PC-3 (cell line): ENCODE measurements around the gene H2AZ1. TPM values are rescaled to one million over a fixed set of nuclear protein-coding genes. Genes with fewer than 3 reads are reported as not detected.
"Not testable (repeated sequence)": the region's sequence is repeated elsewhere in the genome, so short reads cannot be mapped to it uniquely, and the experiment has no call there.

Experiments
- ATAC-seq: fragments of 200-7000 bp; cut with Tn5 transposase; 2 replicates; pipeline ENCODE4 v1.9.1; 2020; ENCODE audit warnings: mild to moderate bottlenecking, moderate library complexity
- BruUV-seq: library from RNA; stranded (reverse); fragments of 400-500 nt; replicated peaks from 2 replicates; lab custom pipeline; 2021; lab: Mats Ljungman, UMichigan
- CTCF ChIA-PET: fragments of 300-600 bp; sonication (Branson Sonifier 250); formaldehyde crosslinking; loops from one replicate; lab custom pipeline; 2022; ENCODE audit warnings: antibody characterized with exemption; lab: Charles Lee
- POLR2A ChIA-PET: fragments of 300-600 bp; sonication (Branson Sonifier 250); formaldehyde crosslinking; loops from one replicate; lab custom pipeline; 2022; ENCODE audit warnings: antibody characterized with exemption; ENCODE audit not compliant: unreplicated experiment; lab: Charles Lee
- DNase-seq: peaks from one replicate; pipeline ENCODE4 v3.0.0-alpha.2; 2015
- H2AFZ ChIP-seq: fragments of 300-600 bp; sonication (generic); 2 replicates; pipeline ENCODE4 v1.6.0; 2016; ENCODE audit warnings: antibody characterized with exemption, low read length
- H3F3A ChIP-seq: fragments of 300-600 bp; sonication (generic); one replicate; pipeline ENCODE4 v1.6.0; 2017; ENCODE audit warnings: antibody characterized with exemption, low read length, control low read depth, mild to moderate bottlenecking; ENCODE audit not compliant: unreplicated experiment
- H3K27ac ChIP-seq: fragments of 300-600 bp; sonication (generic); 2 replicates; pipeline ENCODE4 v1.5.1; 2016; ENCODE audit warnings: mild to moderate bottlenecking, low read length
- H3K27me3 ChIP-seq: fragments of 300-600 bp; sonication (generic); 2 replicates; pipeline ENCODE4 v1.6.1; 2016; ENCODE audit warnings: low read length, mixed read lengths
- H3K36me3 ChIP-seq: fragments of 300-600 bp; sonication (generic); 2 replicates; pipeline ENCODE4 v1.6.1; 2016; ENCODE audit warnings: low read depth, mixed run types, low read length, mixed read lengths
- H3K4me1 ChIP-seq: fragments of 300-600 bp; sonication (generic); 2 replicates; pipeline ENCODE4 v1.5.1; 2016; ENCODE audit warnings: low read length; ENCODE audit not compliant: insufficient read depth
- H3K4me2 ChIP-seq: fragments of 300-600 bp; sonication (generic); 2 replicates; pipeline ENCODE4 v1.6.0; 2016; ENCODE audit warnings: low read length
- H3K4me3 ChIP-seq: fragments of 300-600 bp; sonication (generic); 2 replicates; pipeline ENCODE4 v1.5.1; 2016; ENCODE audit warnings: mild to moderate bottlenecking, low read length, mixed read lengths
- H3K79me2 ChIP-seq: fragments of 300-600 bp; sonication (generic); 2 replicates; pipeline ENCODE4 v1.6.1; 2017; ENCODE audit warnings: low read length, mixed read lengths
- H3K9ac ChIP-seq: fragments of 300-600 bp; sonication (generic); 2 replicates; pipeline ENCODE4 v1.6.0; 2016; ENCODE audit warnings: mild to moderate bottlenecking, low read length
- H3K9me2 ChIP-seq: fragments of 300-600 bp; sonication (generic); replicated peaks from 2 replicates; pipeline ENCODE4 v1.6.1; 2016; ENCODE audit warnings: mixed run types, low read length, mixed read lengths
- H3K9me3 ChIP-seq: fragments of 300-600 bp; sonication (generic); 2 replicates; pipeline ENCODE4 v1.6.1; 2016; ENCODE audit warnings: low read length, mixed read lengths
- H4K20me1 ChIP-seq: fragments of 300-600 bp; sonication (generic); 2 replicates; pipeline ENCODE4 v1.6.1; 2016; ENCODE audit warnings: low read length, mixed read lengths
- EZH2 ChIP-seq: fragments of 300-600 bp; sonication (generic); IDR thresholded peaks from one replicate; pipeline ENCODE4 v1.6.1; 2017; ENCODE audit warnings: antibody characterized with exemption, mild to moderate bottlenecking, low read length; ENCODE audit not compliant: unreplicated experiment
- EZH2phosphoT487 ChIP-seq: fragments of 300-600 bp; sonication (generic); IDR thresholded peaks from 2 replicates; pipeline ENCODE4 v1.6.1; 2018; ENCODE audit warnings: mild to moderate bottlenecking, antibody characterized with exemption, low read length, borderline replicate concordance
- intact Hi-C: fragments of 100-400 bp; cut with micrococcal nuclease; formaldehyde crosslinking; loops from 2 replicates; pipeline ENCODE4 v1.9.0; 2023
- total RNA-seq: library from RNA; depleted of rRNA; stranded (reverse); fragments of >200 nt; gene quantifications from 2 replicates; pipeline ENCODE4 v1.2.3, GENCODE V29; 2014
- TF ChIP-seq, protein P1 (sequence below): fragments of 300-600 bp; sonication (generic); conservative IDR thresholded peaks from 2 replicates; pipeline ENCODE4 v1.5.1; 2017; ENCODE audit warnings: antibody characterized with exemption, low read depth, mild to moderate bottlenecking, low read length

H2AZ1 gene
- total RNA-seq, 1 experiment from 2014 or later: 433 TPM

DNA sequence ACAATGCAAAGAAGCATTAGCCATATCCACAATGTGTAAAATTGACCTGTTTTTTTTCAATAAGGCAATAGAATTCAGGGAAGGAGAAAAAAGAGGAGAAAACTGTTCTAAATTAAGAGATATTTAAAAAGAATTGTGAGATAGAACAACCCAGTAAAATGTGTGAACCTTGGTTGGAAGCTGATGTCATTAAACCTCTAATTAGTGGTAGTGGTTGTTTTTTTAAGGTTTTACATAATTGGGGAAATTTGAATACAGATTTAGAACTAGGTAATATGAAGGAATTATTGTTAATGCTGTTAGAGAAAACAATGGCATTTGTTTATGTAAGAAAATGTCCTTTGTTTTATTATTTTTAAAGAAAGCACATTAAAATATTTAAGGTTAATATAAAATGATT, 15.1 kb upstream of the H2AZ1 start:
- no TSS peak for BruUV-seq
- Histone ChIP-seq H3K4me1 (peaks cover 15% of the 10 kb centered on the region), H3K4me2 (no peak overlapping the region), H3K9ac (no peak overlapping the region), H3K27ac (no peak overlapping the region), H3K27me3 (no peaks in the 10 kb centered on the region), H3K4me3 (no peak overlapping the region), H3K36me3 (no peaks in the 10 kb centered on the region), H3K79me2 (no peaks in the 10 kb centered on the region), H4K20me1 (no peaks in the 10 kb centered on the region), H3F3A (no peaks in the 10 kb centered on the region), H3K9me3 (no peaks in the 10 kb centered on the region), H3K9me2 (no peaks in the 10 kb centered on the region), H2AFZ (no peak overlapping the region)
- ChIA-PET POLR2A (interaction anchor here (0.6 kb wide), 1 partner anchor 42 kb away, joined by 3 read pairs; no protein-coding TSS in a partner anchor), CTCF (no interaction called here)
- DNase-seq (no peak), ATAC-seq (no peak)
- intact Hi-C loops: no loop called here
- TF ChIP-seq EZH2 (no peak), EZH2phosphoT487 (no peak)
- TF ChIP-seq, protein P1, sequence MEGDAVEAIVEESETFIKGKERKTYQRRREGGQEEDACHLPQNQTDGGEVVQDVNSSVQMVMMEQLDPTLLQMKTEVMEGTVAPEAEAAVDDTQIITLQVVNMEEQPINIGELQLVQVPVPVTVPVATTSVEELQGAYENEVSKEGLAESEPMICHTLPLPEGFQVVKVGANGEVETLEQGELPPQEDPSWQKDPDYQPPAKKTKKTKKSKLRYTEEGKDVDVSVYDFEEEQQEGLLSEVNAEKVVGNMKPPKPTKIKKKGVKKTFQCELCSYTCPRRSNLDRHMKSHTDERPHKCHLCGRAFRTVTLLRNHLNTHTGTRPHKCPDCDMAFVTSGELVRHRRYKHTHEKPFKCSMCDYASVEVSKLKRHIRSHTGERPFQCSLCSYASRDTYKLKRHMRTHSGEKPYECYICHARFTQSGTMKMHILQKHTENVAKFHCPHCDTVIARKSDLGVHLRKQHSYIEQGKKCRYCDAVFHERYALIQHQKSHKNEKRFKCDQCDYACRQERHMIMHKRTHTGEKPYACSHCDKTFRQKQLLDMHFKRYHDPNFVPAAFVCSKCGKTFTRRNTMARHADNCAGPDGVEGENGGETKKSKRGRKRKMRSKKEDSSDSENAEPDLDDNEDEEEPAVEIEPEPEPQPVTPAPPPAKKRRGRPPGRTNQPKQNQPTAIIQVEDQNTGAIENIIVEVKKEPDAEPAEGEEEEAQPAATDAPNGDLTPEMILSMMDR: no peak

DNA sequence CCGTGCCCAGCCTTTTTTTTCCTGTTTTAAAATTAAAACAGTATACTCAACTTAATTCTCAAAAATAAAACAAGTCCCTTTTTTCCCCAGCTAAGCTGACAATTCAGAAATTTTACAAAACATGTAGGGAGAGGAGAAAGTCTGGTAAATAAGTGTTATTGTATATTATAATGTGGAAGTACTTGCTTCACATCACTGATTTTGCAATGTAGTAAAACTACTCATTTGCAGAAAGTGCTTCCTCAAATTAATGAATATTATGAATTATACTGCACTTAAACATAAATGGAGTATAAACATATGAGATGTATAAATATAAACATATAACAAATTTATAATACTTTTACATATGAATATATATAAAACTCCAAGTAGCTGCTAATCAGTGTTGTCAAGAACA, 11.6 kb upstream of the H2AZ1 start:
- BruUV-seq: no TSS peak
- Histone ChIP-seq H3K4me2 (no peak overlapping the region), H3K9me2 (no peaks in the 10 kb centered on the region), H2AFZ (no peak overlapping the region), H4K20me1 (no peaks in the 10 kb centered on the region), H3K4me1 (peaks cover 6% of the 10 kb centered on the region), H3K79me2 (no peaks in the 10 kb centered on the region), H3F3A (no peaks in the 10 kb centered on the region), H3K9me3 (no peaks in the 10 kb centered on the region), H3K27ac (no peak overlapping the region), H3K36me3 (no peaks in the 10 kb centered on the region), H3K4me3 (no peak overlapping the region), H3K9ac (no peak overlapping the region), H3K27me3 (no peaks in the 10 kb centered on the region)
- no peak for DNase-seq
- TF ChIP-seq EZH2 (no peak), EZH2phosphoT487 (no peak)
- TF ChIP-seq, protein P1: no peak
- ChIA-PET POLR2A (no interaction called here), CTCF (interaction anchor here (0.7 kb wide), 1 partner anchor 132 kb away, joined by 3 read pairs; no protein-coding TSS in a partner anchor)
- intact Hi-C loops: no loop called here
- no peak for ATAC-seq

DNA sequence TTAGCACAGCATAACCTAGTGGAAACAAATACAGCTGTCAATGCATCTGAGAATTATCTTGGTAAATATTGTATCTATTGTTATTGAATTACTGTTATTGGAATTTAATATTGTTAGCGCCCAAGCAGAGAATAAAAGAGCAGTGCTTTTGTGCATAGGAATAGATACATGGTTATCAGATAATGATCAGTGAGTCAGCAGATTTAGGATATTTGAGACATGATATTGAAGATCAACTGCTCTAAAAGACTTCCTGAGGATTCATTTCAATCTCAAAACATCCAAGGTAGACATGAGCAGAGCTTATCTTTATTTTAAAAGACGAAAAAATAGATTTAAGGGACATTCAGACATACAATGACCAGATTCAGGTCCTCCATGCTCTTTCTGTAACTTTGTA, 10.6 kb upstream of the H2AZ1 start:
- Histone ChIP-seq H3K4me1 (peaks cover 6% of the 10 kb centered on the region), H3K36me3 (no peaks in the 10 kb centered on the region), H4K20me1 (no peaks in the 10 kb centered on the region), H3K9ac (no peak overlapping the region), H3K27ac (no peak overlapping the region), H3K4me3 (no peak overlapping the region), H3K27me3 (no peaks in the 10 kb centered on the region), H3K9me2 (no peaks in the 10 kb centered on the region), H2AFZ (no peak overlapping the region), H3K4me2 (no peak overlapping the region), H3K9me3 (no peaks in the 10 kb centered on the region), H3F3A (no peaks in the 10 kb centered on the region), H3K79me2 (no peaks in the 10 kb centered on the region)
- ChIA-PET CTCF (no interaction called here), POLR2A (interaction anchor here (0.6 kb wide), 1 partner anchor 12 kb away, joined by 3 read pairs; no protein-coding TSS in a partner anchor)
- BruUV-seq: no TSS peak
- intact Hi-C loops: no loop called here
- ATAC-seq: no peak; the same call in 1 of the 2 replicates
- DNase-seq: no peak
- no peak for TF ChIP-seq EZH2
- no peak for TF ChIP-seq EZH2phosphoT487
- TF ChIP-seq, protein P1: no peak

DNA sequence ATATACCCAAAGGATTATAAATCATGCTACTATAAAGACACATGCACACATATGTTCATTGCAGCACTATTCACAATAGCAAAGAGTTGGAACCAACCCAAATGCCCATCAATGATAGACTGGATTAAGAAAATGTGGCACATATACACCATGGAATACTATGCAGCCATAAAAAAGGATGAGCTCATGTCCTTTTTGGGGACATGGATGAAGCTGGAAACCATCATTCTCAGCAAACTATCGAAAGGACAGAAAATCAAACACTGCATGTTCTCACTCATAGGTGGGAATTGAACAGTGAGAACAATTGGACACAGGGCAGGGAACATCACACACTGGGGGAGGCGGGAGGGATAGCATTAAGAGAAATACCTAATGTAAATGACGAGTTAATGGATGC, 8.1 kb upstream of the H2AZ1 start:
- H3K4me3 ChIP-seq, H3K4me1 ChIP-seq, H3F3A ChIP-seq, H2AFZ ChIP-seq, H3K27me3 ChIP-seq, intact Hi-C loops, H3K9me3 ChIP-seq, DNase-seq, H3K79me2 ChIP-seq, H3K27ac ChIP-seq, POLR2A ChIA-PET, BruUV-seq, CTCF ChIA-PET, H3K9ac ChIP-seq, H3K4me2 ChIP-seq, H3K36me3 ChIP-seq, ATAC-seq, H3K9me2 ChIP-seq, H4K20me1 ChIP-seq: not testable (repeated sequence)
